Thoracic aorta (tissue), 2 donors: ENCODE measurements around the gene SETD1B. TPM values are rescaled to one million over a fixed set of nuclear protein-coding genes. Genes with fewer than 3 reads are reported as not detected.

Experiments used
- ATAC-seq: fragments of 150-250 bp; one replicate; pipeline ENCODE4 v1.8.0; 2017; ENCODE audit warnings: low read depth; ENCODE audit not compliant: insufficient number of reproducible peaks, low FRiP score
- DNase-seq: peaks from one replicate; pipeline ENCODE4 v3.0.0-alpha.2; 2020; ENCODE audit warnings: low spot score
- H3K27ac ChIP-seq, 2 donors: fragments of 200-600 bp; sonication (generic); 1 replicate in 1 of 2; 2 replicates in 1 of 2; pipeline ENCODE4 v1.5.1; 2016; ENCODE audit warnings: mild to moderate bottlenecking in 2 of 2, moderate library complexity in 2 of 2
- H3K27me3 ChIP-seq: fragments of 200-600 bp; sonication (generic); replicated peaks from 2 replicates; pipeline ENCODE4 v1.6.0; 2016; ENCODE audit warnings: mild to moderate bottlenecking; ENCODE audit not compliant: insufficient read depth
- H3K36me3 ChIP-seq: fragments of 200-600 bp; sonication (generic); one replicate; pipeline ENCODE4 v1.5.1; 2016
- H3K4me1 ChIP-seq, 2 donors: fragments of 200-600 bp; sonication (generic); 1 replicate in 1 of 2; 2 replicates in 1 of 2; pipeline versions ENCODE4 v1.5.1 to v1.6.0; 2016; ENCODE audit warnings: low read depth in 2 of 2, mild to moderate bottlenecking in 1 of 2; ENCODE audit not compliant: control insufficient read depth in 1 of 2
- H3K4me3 ChIP-seq: fragments of 200-600 bp; sonication (generic); 2 replicates; pipeline ENCODE4 v1.5.1; 2016; ENCODE audit warnings: mild to moderate bottlenecking
- H3K9me3 ChIP-seq: fragments of 200-600 bp; sonication (generic); 2 replicates; pipeline ENCODE4 v1.5.1; 2016
- CTCF ChIP-seq: fragments of 200-600 bp; sonication (generic); IDR thresholded peaks from one replicate; pipeline ENCODE4 v1.5.1; 2019; ENCODE audit warnings: antibody characterized with exemption
- total RNA-seq, 2 donors: library from RNA; depleted of rRNA; stranded (reverse); fragments of >200 nt; gene quantifications; one replicate each; pipeline versions ENCODE4 v1.1.0 to v1.2.3, GENCODE V29; 2016

Gene SETD1B
- total RNA-seq, 2 donors from 2014 or later, result 21.9 to 32.7 TPM

GRCh38 chr12:121801595-121802484, 2.0 kb upstream of the SETD1B start:
- no peaks in the 10 kb centered on the region for H3K36me3 ChIP-seq
- no peak for ATAC-seq
- H3K4me1 ChIP-seq, result peaks cover 29 to 34% of the 10 kb centered on the region in 2 donors
- no peak for DNase-seq
- peak overlapping the region; percentile 97 to 100 for H3K27ac ChIP-seq
- H3K4me3 ChIP-seq, result peak overlapping the region; percentile 95
- H3K27me3 ChIP-seq, result no peaks in the 10 kb centered on the region
- no peaks in the 10 kb centered on the region for H3K9me3 ChIP-seq
- no peak for TF ChIP-seq CTCF

- Histone ChIP-seq H3K4me3 (peak overlapping the region; percentile 95), H3K27me3 (no peaks in the 10 kb centered on the region), H3K36me3 (no peaks in the 10 kb centered on the region), H3K9me3 (no peaks in the 10 kb centered on the region), H3K4me1 (peaks cover 33 to 37% of the 10 kb centered on the region in 2 donors), H3K27ac (peak overlapping the region; percentile 97 to 100)
- TF ChIP-seq CTCF, result no peak
- ATAC-seq, result no peak
- DNase-seq, result no peak
These were observed 1.3 kb upstream of the SETD1B start for GRCh38 chr12:121802485-121802842.

GRCh38 chr12:121802843-121803698, 738 bp upstream of the SETD1B start:
- DNase-seq (peak; percentile 59), ATAC-seq (peak; percentile 39)
- Histone ChIP-seq H3K4me3 (peak overlapping the region; percentile 95), H3K4me1 (peaks cover 30 to 37% of the 10 kb centered on the region in 2 donors), H3K9me3 (no peaks in the 10 kb centered on the region), H3K27ac (peak overlapping the region; percentile 97 to 100), H3K27me3 (no peaks in the 10 kb centered on the region), H3K36me3 (peaks cover 3% of the 10 kb centered on the region)
- TF ChIP-seq CTCF, result no peak

GRCh38 chr12:121804417-121805111, 755 bp downstream of the SETD1B start:
- Histone ChIP-seq H3K27ac (peak overlapping the region; percentile 90 to 95), H3K9me3 (no peaks in the 10 kb centered on the region), H3K36me3 (peaks cover 16% of the 10 kb centered on the region), H3K4me3 (peak overlapping the region; percentile 95), H3K4me1 (peaks cover 20 to 26% of the 10 kb centered on the region in 2 donors), H3K27me3 (no peaks in the 10 kb centered on the region)
- no peak for ATAC-seq
- peak; percentile 9 for TF ChIP-seq CTCF
- no peak for DNase-seq
